GM19193 (cell line): ENCODE measurements around the gene ARF5.

ENCODE experiments used
- POLR2A ChIP-seq: IDR thresholded peaks from 4 replicates; pipeline ENCODE4 v1.6.1; 2011; ENCODE audit not compliant: insufficient read depth, insufficient read length; ENCODE audit errors: extremely low read depth

Gene ARF5

DNA sequence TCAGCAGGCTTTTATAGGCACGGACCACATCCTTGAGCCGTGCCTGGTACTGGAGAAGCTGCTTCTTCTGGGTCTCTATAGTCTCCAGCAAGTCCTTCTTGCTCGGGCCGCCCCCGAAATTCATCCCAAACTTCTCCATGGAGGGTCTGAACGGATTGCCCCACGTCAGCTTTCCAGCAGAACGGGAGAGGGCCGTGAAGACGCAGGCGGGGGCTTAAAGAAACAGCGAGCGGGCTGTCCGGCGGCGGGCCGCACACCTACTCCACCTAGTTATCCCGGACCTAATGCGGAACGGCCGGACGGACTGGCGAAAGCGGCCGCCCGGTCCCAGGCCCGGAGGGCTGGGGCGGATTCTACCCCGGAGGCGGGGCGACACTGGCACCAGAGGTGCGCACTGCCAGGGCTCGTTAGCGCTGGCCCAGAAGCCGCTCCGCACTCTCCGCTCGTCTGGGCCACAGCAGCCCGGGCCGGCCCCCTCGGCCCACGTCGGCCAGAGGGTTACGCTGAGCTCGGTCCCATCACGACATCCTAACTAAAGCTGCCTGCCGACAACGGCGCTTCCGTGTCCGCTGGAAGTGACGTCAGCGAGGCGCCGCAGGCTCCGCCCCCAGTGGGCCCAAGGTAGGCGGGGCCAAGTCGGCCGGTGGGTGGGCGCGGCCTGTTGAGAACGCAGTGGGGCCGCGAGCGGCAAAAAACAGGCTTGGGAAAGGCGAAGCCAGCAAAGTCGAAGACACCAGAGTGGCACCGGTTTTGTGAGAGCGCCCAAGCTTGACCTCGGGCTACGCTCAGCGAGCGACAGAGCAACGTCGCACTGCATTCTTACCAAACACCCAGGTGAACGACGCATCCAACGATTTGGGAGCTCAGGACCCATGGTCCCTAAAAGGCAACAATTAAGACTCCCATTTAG lies 2.9 kb upstream of the ARF5 start, which contains the start of gene GCC1:
Gene GCC1 (minus strand): TSS at position 553 of the 910 bp plus-strand sequence. CDS start 414 bp downstream, at position 139.
- TF ChIP-seq POLR2A = peak; percentile 91

- no peak for TF ChIP-seq POLR2A
These were observed 1.9 kb upstream of the ARF5 start for GRCh38 chr7:127586346-127586745.

GRCh38 chr7:127587663-127588018 lies 570 bp upstream of the ARF5 start:
- no peak for TF ChIP-seq POLR2A

GRCh38 chr7:127588697-127589482 lies 679 bp downstream of the ARF5 start:
- TF ChIP-seq POLR2A = no peak

DNA sequence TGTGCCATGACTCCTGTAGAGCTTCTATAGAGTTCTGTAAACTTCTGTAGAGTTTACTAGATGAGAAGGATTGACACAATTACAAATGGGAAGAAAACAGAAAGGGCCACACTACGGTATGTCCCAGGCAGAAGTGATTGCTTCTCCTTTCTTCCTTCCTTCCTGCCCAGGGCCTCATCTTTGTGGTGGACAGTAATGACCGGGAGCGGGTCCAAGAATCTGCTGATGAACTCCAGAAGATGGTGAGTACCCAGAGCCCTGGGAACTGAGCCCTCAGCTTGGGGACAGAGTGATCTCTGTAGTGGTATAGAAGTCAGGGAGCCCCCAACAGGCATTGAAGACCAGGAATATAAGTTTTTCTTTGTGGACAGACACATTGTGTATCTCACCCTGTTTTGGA lies 1.7 kb downstream of the ARF5 start:
- TF ChIP-seq POLR2A = no peak

- TF ChIP-seq POLR2A = no peak
These were observed 3.0 kb downstream of the ARF5 start for GRCh38 chr7:127591189-127591588.

DNA sequence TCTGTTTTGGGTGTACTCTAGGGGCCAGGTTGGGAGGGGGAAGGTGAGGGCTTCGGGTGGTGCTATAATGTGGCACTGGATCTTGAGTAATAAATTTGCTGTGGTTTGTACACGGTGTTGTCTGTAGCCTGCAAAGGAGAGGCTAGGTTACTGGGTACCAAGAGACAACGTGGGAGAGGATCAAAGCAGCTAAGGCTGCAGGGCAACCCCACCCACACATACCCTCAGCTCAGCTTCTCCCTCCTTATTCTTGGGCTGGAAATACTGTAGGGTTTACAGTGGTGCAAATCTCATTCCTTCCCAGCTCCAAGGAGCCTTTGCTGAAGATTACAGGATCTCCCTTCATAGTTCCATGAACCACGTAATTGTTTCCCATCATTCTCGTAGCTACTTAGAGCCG lies 3.4 kb downstream of the ARF5 start:
- no peak for TF ChIP-seq POLR2A

- no peak for TF ChIP-seq POLR2A
These were observed 4.3 kb downstream of the ARF5 start for GRCh38 chr7:127592550-127592949.

DNA sequence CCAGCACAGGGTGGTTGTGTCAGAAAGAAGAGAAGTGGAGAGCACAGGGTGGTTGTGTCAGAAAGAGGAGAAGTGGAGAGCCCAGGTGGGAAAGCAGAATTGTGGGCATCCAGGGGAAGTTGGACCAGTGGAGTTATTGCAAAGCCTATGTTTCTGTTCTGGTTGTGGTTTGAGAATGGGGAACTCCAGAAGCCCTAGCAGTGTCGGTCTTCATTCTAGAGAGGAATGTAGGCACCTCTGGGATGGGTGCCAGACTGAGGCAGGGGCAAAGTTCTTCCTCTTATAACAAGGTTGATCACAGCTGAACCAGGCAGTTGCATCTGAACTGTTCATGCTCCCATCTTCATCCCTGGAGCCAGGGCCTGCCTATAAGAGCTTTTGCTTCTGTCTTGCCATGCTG lies 6.3 kb downstream of the ARF5 start:
- TF ChIP-seq POLR2A = no peak

GRCh38 chr7:127595737-127596136 lies 7.5 kb downstream of the ARF5 start:
- TF ChIP-seq POLR2A = no peak

- TF ChIP-seq POLR2A = no peak
These were observed 10.1 kb downstream of the ARF5 start for GRCh38 chr7:127598318-127598717.

- no peak for TF ChIP-seq POLR2A
These were observed 12.7 kb downstream of the ARF5 start for GRCh38 chr7:127600885-127601284.

DNA sequence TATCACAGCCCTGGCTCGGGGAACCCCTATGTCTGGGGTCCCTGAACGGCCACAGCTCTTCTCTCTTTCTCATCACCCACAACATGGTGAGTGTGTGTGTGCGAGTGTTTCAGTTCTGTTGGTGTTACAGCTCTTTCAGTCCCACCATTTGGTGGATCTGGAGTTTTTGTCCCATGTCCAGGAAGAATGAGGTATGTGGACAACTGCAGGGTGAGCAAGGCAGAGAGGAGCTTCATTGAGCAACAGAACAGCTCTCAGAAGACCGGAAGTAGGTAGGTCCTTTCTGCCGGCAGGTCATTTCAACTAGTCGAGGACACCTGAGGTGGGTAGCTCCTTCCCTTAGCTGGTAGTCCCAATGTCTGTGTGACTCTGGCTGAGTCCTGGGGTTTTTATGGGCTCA lies 20.2 kb downstream of the ARF5 start:
- no peak for TF ChIP-seq POLR2A

DNA sequence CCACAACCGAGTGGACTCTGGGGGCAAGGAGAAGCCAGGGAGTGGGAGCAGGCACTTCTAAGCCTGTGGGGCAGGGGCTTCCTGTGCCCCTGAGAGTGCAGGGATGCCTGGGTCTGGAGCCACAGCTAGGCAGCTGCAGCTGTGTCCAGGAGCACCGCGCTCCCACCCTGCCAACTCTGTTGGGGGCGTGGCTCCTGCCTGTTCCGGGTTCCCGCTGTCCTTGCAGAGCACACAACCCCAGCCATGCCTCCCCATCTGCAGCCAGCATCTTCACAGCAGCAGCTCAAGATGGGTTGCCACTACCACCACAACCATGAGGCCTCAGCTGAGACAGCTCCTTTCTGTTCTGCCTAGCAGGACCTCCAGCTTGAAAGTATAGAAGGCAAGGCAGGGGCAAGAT lies 21.1 kb downstream of the ARF5 start:
- no peak for TF ChIP-seq POLR2A

DNA sequence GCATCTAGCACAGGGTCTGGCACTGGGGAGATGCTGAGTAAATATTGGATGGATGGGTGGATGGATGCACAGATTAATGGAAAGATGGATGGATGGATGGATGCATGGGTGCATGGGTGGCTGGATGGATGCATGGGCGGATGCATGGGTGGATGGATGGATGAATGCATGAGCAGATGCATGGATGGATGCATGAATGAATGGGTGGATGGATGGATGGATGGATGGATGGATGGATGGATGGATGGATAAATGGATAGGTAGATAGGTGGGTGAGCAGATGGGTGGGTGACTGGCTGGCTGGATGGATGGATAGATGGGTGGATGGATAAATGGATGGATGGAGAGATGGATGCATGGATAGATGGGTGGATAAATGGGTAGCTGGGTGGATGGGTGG lies 24.1 kb downstream of the ARF5 start:
- no peak for TF ChIP-seq POLR2A

- TF ChIP-seq POLR2A = no peak
These were observed 28.5 kb downstream of the ARF5 start for GRCh38 chr7:127616724-127617123.
